HUDEP-2 (cell line): ENCODE results near the gene SULT2A1.
"Not testable (repeated sequence)": the region's sequence is repeated elsewhere in the genome, so short reads cannot be mapped to it uniquely, and the experiment has no call there.

Source experiments
- DNase-seq, 76 experiments: peaks; one replicate each; lab custom pipeline; 2025; ENCODE audit not compliant: unreplicated experiment in 76 of 76; lab: John Stamatoyannopoulos, UW

The SULT2A1 gene

GRCh38 chr19:47886010-47886559 is at the start of gene SULT2A1:
Gene SULT2A1 (minus strand): TSS chr19:47886315. CDS start chr19:47886257, 58 bp downstream.
- DNase-seq: no peak

- not testable (repeated sequence) for DNase-seq
Measured at GRCh38 chr19:47928581-47928980, 42.5 kb upstream of the SULT2A1 start.

- DNase-seq: not testable (repeated sequence)
Measured at GRCh38 chr19:47920107-47920506, 34.0 kb upstream of the SULT2A1 start.

- not testable (repeated sequence) for DNase-seq
Measured at GRCh38 chr19:47910191-47910590, 24.1 kb upstream of the SULT2A1 start.

- not testable (repeated sequence) for DNase-seq
Measured at GRCh38 chr19:47909350-47909749, 23.2 kb upstream of the SULT2A1 start.

GRCh38 chr19:47901370-47901769 is 15.3 kb upstream of the SULT2A1 start:
- DNase-seq: no peak

GRCh38 chr19:47899335-47899734 is 13.2 kb upstream of the SULT2A1 start:
- no peak for DNase-seq

- no peak for DNase-seq
Measured at GRCh38 chr19:47897861-47898260, 11.7 kb upstream of the SULT2A1 start.

GRCh38 chr19:47896773-47897172 is 10.7 kb upstream of the SULT2A1 start:
- DNase-seq: no peak

GRCh38 chr19:47896019-47896418 is 9.9 kb upstream of the SULT2A1 start:
- no peak for DNase-seq

- DNase-seq: no peak
Measured at GRCh38 chr19:47895165-47895782, 9.2 kb upstream of the SULT2A1 start.

- peak in 74 of 76 experiments; percentile 47 to 99 (median 90) for DNase-seq
Measured at GRCh38 chr19:47891923-47892666, 6.0 kb upstream of the SULT2A1 start.

- DNase-seq: peak in 3 of 76 experiments; percentile 11 to 34 (median 27)
Measured at GRCh38 chr19:47891622-47891922, 5.5 kb upstream of the SULT2A1 start.

- DNase-seq: no peak
Measured at GRCh38 chr19:47890865-47891621, 4.9 kb upstream of the SULT2A1 start.

GRCh38 chr19:47885067-47885463 is 1.1 kb downstream of the SULT2A1 start:
- no peak for DNase-seq

- DNase-seq: no peak
Measured at GRCh38 chr19:47882890-47883289, 3.2 kb downstream of the SULT2A1 start.

- no peak for DNase-seq
Measured at GRCh38 chr19:47881757-47882156, 4.4 kb downstream of the SULT2A1 start.

GRCh38 chr19:47879385-47879784 is 6.7 kb downstream of the SULT2A1 start:
- not testable (repeated sequence) for DNase-seq

GRCh38 chr19:47878906-47879305 is 7.2 kb downstream of the SULT2A1 start:
- no peak for DNase-seq

- DNase-seq: no peak
Measured at GRCh38 chr19:47865166-47865565, 20.9 kb downstream of the SULT2A1 start.

GRCh38 chr19:47863514-47863936 is 22.6 kb downstream of the SULT2A1 start:
- peak in 69 of 76 experiments; percentile 37 to 95 (median 81) for DNase-seq
